CD4-positive, alpha-beta T cell treated with Interleukin-15 for 4 hours (primary cell): ENCODE results near the gene HLA-G.

Experiments used
- DNase-seq: peaks from one replicate; pipeline ENCODE4 v3.0.0-alpha.2; 2020; ENCODE audit warnings: low spot score

The HLA-G gene

GRCh38 chr6:29818892-29819291, 8.7 kb upstream of the HLA-G start:
- no peak for DNase-seq

GRCh38 chr6:29824144-29824543, 3.5 kb upstream of the HLA-G start:
- no peak for DNase-seq

GRCh38 chr6:29825848-29826247, 1.8 kb upstream of the HLA-G start:
- DNase-seq: no peak

- no peak for DNase-seq
Observed at GRCh38 chr6:29826271-29826670, 1.4 kb upstream of the HLA-G start.

GRCh38 chr6:29828471-29828797, 809 bp downstream of the HLA-G start:
- DNase-seq: peak; percentile 17

- no peak for DNase-seq
Observed at GRCh38 chr6:29829766-29830165, 2.1 kb downstream of the HLA-G start.

- DNase-seq: no peak
Observed at GRCh38 chr6:29830409-29830808, 2.8 kb downstream of the HLA-G start.

GRCh38 chr6:29831776-29832175, 4.2 kb downstream of the HLA-G start:
- no peak for DNase-seq

- DNase-seq: peak; percentile 59
Observed at GRCh38 chr6:29834564-29835436, 7.2 kb downstream of the HLA-G start.

- DNase-seq: no peak
Observed at GRCh38 chr6:29839917-29840316, 12.3 kb downstream of the HLA-G start.

- no peak for DNase-seq
Observed at GRCh38 chr6:29841030-29841429, 13.4 kb downstream of the HLA-G start.

GRCh38 chr6:29845405-29846006, 17.9 kb downstream of the HLA-G start:
- peak; percentile 62 for DNase-seq

GRCh38 chr6:29847871-29848630, 20.4 kb downstream of the HLA-G start:
- peak; percentile 86 for DNase-seq

GRCh38 chr6:29850011-29850553, 22.5 kb downstream of the HLA-G start:
- DNase-seq: no peak

- no peak for DNase-seq
Observed at GRCh38 chr6:29851190-29851589, 23.6 kb downstream of the HLA-G start.

- DNase-seq: no peak
Observed at GRCh38 chr6:29853245-29853644, 25.6 kb downstream of the HLA-G start.

- DNase-seq: no peak
Observed at GRCh38 chr6:29858006-29858405, 30.4 kb downstream of the HLA-G start.

GRCh38 chr6:29861521-29862255, 34.1 kb downstream of the HLA-G start:
- no peak for DNase-seq

GRCh38 chr6:29864037-29864810, 36.6 kb downstream of the HLA-G start:
- no peak for DNase-seq

- DNase-seq: no peak
Observed at GRCh38 chr6:29865631-29866030, 38.0 kb downstream of the HLA-G start.

GRCh38 chr6:29870104-29870503, 42.5 kb downstream of the HLA-G start:
- DNase-seq: no peak
